NT2/D1 (cell line): ENCODE data around the gene CKAP4.

Experiments used
- SUZ12 ChIP-seq: IDR thresholded peaks from 2 replicates; pipeline ENCODE4 v1.6.1; 2011; ENCODE audit not compliant: insufficient read length, insufficient read depth; ENCODE audit errors: extremely low read depth
- YY1 ChIP-seq: IDR thresholded peaks from 2 replicates; pipeline ENCODE4 v1.6.1; 2011; ENCODE audit not compliant: insufficient read length, insufficient read depth
- ZNF274 ChIP-seq: IDR thresholded peaks from 2 replicates; pipeline ENCODE4 v1.6.1; 2011; ENCODE audit warnings: mild to moderate bottlenecking, low read depth, low read length

- TF ChIP-seq SUZ12 (no peak), YY1 (no peak), ZNF274 (no peak)
Measured at GRCh38 chr12:106194351-106194750, 53.5 kb downstream of the CKAP4 start.
